SK-N-SH (cell line): Measurements from ENCODE around the gene ZNF648.

Experiments used
- CTCF ChIP-seq: fragments of 200-600 bp; sonication (generic); IDR thresholded peaks from 2 replicates; pipeline ENCODE4 v1.6.1; 2017; ENCODE audit warnings: antibody characterized with exemption, mild to moderate bottlenecking, moderate library complexity
- ELF1 ChIP-seq: IDR thresholded peaks from 2 replicates; pipeline ENCODE4 v1.4.0; 2012
- RCOR1 ChIP-seq: fragments of 150-350 bp; IDR thresholded peaks from 2 replicates; pipeline ENCODE4 v1.6.1; 2017; ENCODE audit warnings: antibody characterized with exemption, low read length
- ZBTB33 ChIP-seq: IDR thresholded peaks from 2 replicates; pipeline ENCODE4 v1.4.0; 2012; ENCODE audit warnings: low read depth, borderline replicate concordance

GRCh38 chr1:182052355-182052754 is 9.2 kb downstream of the ZNF648 start:
- TF ChIP-seq ZBTB33 (no peak), RCOR1 (no peak), CTCF (no peak), ELF1 (no peak)
